Muscle layer of duodenum (tissue), 2 donors: Measurements from ENCODE around the gene PLXDC2.

ENCODE experiments used
- H3K27ac ChIP-seq: one replicate; pipeline ENCODE4 v1.7.0; 2013; ENCODE audit warnings: mild to moderate bottlenecking, low read length
- H3K27me3 ChIP-seq: one replicate; pipeline ENCODE4 v1.7.0; 2013; ENCODE audit warnings: low read depth, mild to moderate bottlenecking, control low read depth, low read length
- H3K36me3 ChIP-seq, 2 donors: one replicate each; pipeline ENCODE4 v1.7.0; 2013; ENCODE audit warnings: low read length in 2 of 2, control low read depth in 1 of 2, mild to moderate bottlenecking in 1 of 2; ENCODE audit not compliant: insufficient read depth in 2 of 2, control insufficient read depth in 1 of 2
- H3K4me1 ChIP-seq, 2 donors: one replicate each; pipeline ENCODE4 v1.7.0; 2013; ENCODE audit warnings: low read length in 2 of 2, mild to moderate bottlenecking in 2 of 2, control low read depth in 1 of 2, moderate library complexity in 1 of 2; ENCODE audit not compliant: insufficient read depth in 2 of 2, control insufficient read depth in 1 of 2
- H3K4me3 ChIP-seq, 2 donors: one replicate each; pipeline ENCODE4 v1.7.0; 2013; ENCODE audit warnings: low read length in 2 of 2, low read depth in 1 of 2, mild to moderate bottlenecking in 1 of 2
- H3K9me3 ChIP-seq, 2 donors: one replicate each; pipeline ENCODE4 v1.7.0; 2013; ENCODE audit warnings: low read length in 2 of 2, control low read depth in 1 of 2, mild to moderate bottlenecking in 1 of 2; ENCODE audit not compliant: control insufficient read depth in 1 of 2
- donor health status: healthy.

PLXDC2 gene

GRCh38 chr10:19931894-19932590, 115.8 kb downstream of the PLXDC2 start:
- Histone ChIP-seq H3K4me3 (no peak overlapping the region), H3K9me3 (no peaks in the 10 kb centered on the region), H3K27me3 (no peaks in the 10 kb centered on the region), H3K27ac (no peak overlapping the region), H3K4me1 (peaks cover 3 to 27% of the 10 kb centered on the region in 2 donors), H3K36me3 (no peaks in the 10 kb centered on the region)

- no peak overlapping the region for H3K4me3 ChIP-seq
- H3K36me3 ChIP-seq: no peaks in the 10 kb centered on the region
- peaks cover 3 to 27% of the 10 kb centered on the region in 2 donors for H3K4me1 ChIP-seq
- H3K27ac ChIP-seq: no peak overlapping the region
- H3K9me3 ChIP-seq: no peaks in the 10 kb centered on the region
- H3K27me3 ChIP-seq: no peaks in the 10 kb centered on the region
Observed at GRCh38 chr10:19932806-19933371, 116.7 kb downstream of the PLXDC2 start.

- H3K27ac ChIP-seq: no peak overlapping the region
- no peaks in the 10 kb centered on the region for H3K36me3 ChIP-seq
- H3K9me3 ChIP-seq: no peaks in the 10 kb centered on the region
- no peak overlapping the region for H3K4me3 ChIP-seq
- H3K4me1 ChIP-seq: peaks cover 3 to 27% of the 10 kb centered on the region in 2 donors
- no peaks in the 10 kb centered on the region for H3K27me3 ChIP-seq
Observed at GRCh38 chr10:19933772-19934171, 117.5 kb downstream of the PLXDC2 start.

- Histone ChIP-seq H3K4me3 (no peak overlapping the region), H3K9me3 (no peaks in the 10 kb centered on the region), H3K27me3 (no peaks in the 10 kb centered on the region), H3K36me3 (no peaks in the 10 kb centered on the region), H3K27ac (no peak overlapping the region), H3K4me1 (peaks cover 3 to 22% of the 10 kb centered on the region in 2 donors)
Observed at GRCh38 chr10:19935176-19935575, 118.9 kb downstream of the PLXDC2 start.

DNA sequence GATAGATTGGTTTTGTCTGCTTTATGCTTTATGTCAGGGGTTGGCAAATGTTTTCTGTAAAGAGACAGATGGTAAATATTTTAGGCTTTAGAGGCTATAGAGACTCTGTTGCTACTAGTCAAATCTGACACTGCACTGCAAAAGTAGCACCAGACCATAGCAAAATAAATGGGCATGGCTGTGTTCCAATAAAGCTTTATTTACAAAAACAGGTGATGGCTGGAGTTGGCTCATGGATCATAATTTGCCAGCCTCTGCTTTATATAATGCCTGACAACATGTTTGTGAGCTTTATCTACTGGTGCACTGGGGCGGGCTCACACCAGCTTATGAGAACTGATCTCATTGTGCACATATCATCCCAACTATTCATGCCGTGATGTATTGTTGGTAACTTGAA, 120.1 kb downstream of the PLXDC2 start:
- Histone ChIP-seq H3K27ac (no peak overlapping the region), H3K4me1 (peaks cover 3 to 18% of the 10 kb centered on the region in 2 donors), H3K9me3 (no peaks in the 10 kb centered on the region), H3K36me3 (no peaks in the 10 kb centered on the region), H3K4me3 (no peak overlapping the region), H3K27me3 (no peaks in the 10 kb centered on the region)

- H3K9me3 ChIP-seq: no peaks in the 10 kb centered on the region
Observed at GRCh38 chr10:19937989-19938388, 121.8 kb downstream of the PLXDC2 start.

GRCh38 chr10:19941206-19941880, 125.1 kb downstream of the PLXDC2 start:
- Histone ChIP-seq H3K36me3 (no peaks in the 10 kb centered on the region), H3K4me3 (no peak overlapping the region), H3K4me1 (peaks cover 0 to 19% of the 10 kb centered on the region in 2 donors)

More at GRCh38 chr10:19937989-19938388, 121.8 kb downstream of the PLXDC2 start:
- Histone ChIP-seq H3K27me3 (no peaks in the 10 kb centered on the region), H3K4me3 (no peak overlapping the region), H3K4me1 (peaks cover 0 to 5% of the 10 kb centered on the region in 2 donors), H3K27ac (no peak overlapping the region), H3K36me3 (no peaks in the 10 kb centered on the region)

DNA sequence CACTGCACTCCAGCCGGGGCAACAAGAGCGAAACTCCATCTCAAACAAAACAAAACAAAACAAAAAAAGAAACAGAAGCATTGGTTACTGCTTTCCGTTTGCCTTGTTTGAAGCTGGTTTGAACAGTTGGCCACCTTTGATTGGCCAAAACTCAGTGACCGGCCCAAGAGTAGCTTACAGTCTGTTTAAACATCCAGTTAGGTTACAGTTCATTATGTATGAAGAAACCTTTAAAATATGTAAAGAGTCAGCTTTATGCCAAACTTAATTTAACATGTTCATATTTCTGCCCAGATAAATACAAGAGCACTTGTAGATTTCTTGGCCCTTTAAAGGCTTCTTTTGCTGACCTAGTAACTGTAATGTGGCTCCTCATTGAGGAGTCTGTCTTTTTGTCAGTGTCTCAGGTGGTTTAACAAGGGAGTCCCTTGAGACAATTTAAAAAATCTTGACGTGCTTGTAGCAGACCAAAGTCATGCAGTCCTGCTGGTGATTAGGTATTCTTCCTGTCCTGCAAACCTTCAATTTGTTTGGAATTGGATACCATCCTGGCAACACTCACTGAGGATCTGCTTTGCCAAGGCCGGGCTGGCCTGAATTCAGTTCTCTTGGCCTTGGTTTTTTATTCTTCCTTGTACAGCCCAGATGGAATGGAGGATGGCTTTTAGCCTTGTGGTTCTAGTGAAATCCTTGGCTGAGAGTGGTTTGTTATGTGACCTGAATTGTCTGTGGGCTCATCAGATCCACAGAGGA, 128.9 kb downstream of the PLXDC2 start:
- Histone ChIP-seq H3K4me3 (no peak overlapping the region), H3K27me3 (no peaks in the 10 kb centered on the region), H3K36me3 (no peaks in the 10 kb centered on the region), H3K4me1 (peaks cover 0 to 29% of the 10 kb centered on the region in 2 donors), H3K9me3 (no peaks in the 10 kb centered on the region), H3K27ac (no peak overlapping the region)

More at GRCh38 chr10:19941206-19941880, 125.1 kb downstream of the PLXDC2 start:
- Histone ChIP-seq H3K27me3 (no peaks in the 10 kb centered on the region), H3K9me3 (no peaks in the 10 kb centered on the region), H3K27ac (no peak overlapping the region)

DNA sequence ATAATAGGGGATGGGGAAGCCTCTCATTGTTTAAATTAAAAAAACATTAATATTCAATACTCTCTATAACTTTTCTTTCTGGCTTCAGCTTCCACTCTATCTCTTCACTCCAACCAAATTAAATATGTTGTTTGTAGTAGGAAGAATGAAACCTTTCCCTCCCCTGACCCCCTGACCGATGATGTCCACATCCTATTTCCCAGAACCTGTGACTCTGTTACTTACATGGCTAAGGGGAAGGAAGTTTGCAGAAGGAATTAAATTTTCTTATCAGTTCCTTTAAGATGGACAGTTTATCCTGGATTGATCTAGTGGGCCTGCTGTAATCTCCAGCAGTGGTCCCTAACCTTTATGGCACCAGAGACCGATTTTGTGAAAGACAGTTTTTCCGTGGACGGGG, 130.0 kb downstream of the PLXDC2 start:
- H3K27me3 ChIP-seq: no peaks in the 10 kb centered on the region
- no peak overlapping the region for H3K4me3 ChIP-seq
- peaks cover 0 to 24% of the 10 kb centered on the region in 2 donors for H3K4me1 ChIP-seq
- no peak overlapping the region for H3K27ac ChIP-seq
- no peaks in the 10 kb centered on the region for H3K36me3 ChIP-seq
- H3K9me3 ChIP-seq: no peaks in the 10 kb centered on the region

GRCh38 chr10:19946791-19947190, 130.6 kb downstream of the PLXDC2 start:
- H3K27ac ChIP-seq: no peak overlapping the region

GRCh38 chr10:19947215-19947614, 131.0 kb downstream of the PLXDC2 start:
- Histone ChIP-seq H3K27ac (no peak overlapping the region), H3K4me1 (peaks cover 0 to 24% of the 10 kb centered on the region in 2 donors), H3K27me3 (no peaks in the 10 kb centered on the region), H3K4me3 (no peak overlapping the region), H3K9me3 (no peaks in the 10 kb centered on the region), H3K36me3 (no peaks in the 10 kb centered on the region)

More at GRCh38 chr10:19946791-19947190, 130.6 kb downstream of the PLXDC2 start:
- no peaks in the 10 kb centered on the region for H3K36me3 ChIP-seq
- H3K27me3 ChIP-seq: no peaks in the 10 kb centered on the region
- H3K4me3 ChIP-seq: no peak overlapping the region
- peaks cover 0 to 24% of the 10 kb centered on the region in 2 donors for H3K4me1 ChIP-seq
- H3K9me3 ChIP-seq: no peaks in the 10 kb centered on the region
